HG03432 (cell line): Measurements from ENCODE around the gene GRIK5.
"Not testable (repeated sequence)": the region's sequence is repeated elsewhere in the genome, so short reads cannot be mapped to it uniquely, and the experiment has no call there.

Experiments
- ATAC-seq: cut with Tn5 transposase; IDR thresholded peaks from one replicate; pipeline ENCODE4 v1.9.1; 2021; ENCODE audit warnings: mild to moderate bottlenecking, moderate library complexity; ENCODE audit not compliant: unreplicated experiment

The GRIK5 gene, protein sequence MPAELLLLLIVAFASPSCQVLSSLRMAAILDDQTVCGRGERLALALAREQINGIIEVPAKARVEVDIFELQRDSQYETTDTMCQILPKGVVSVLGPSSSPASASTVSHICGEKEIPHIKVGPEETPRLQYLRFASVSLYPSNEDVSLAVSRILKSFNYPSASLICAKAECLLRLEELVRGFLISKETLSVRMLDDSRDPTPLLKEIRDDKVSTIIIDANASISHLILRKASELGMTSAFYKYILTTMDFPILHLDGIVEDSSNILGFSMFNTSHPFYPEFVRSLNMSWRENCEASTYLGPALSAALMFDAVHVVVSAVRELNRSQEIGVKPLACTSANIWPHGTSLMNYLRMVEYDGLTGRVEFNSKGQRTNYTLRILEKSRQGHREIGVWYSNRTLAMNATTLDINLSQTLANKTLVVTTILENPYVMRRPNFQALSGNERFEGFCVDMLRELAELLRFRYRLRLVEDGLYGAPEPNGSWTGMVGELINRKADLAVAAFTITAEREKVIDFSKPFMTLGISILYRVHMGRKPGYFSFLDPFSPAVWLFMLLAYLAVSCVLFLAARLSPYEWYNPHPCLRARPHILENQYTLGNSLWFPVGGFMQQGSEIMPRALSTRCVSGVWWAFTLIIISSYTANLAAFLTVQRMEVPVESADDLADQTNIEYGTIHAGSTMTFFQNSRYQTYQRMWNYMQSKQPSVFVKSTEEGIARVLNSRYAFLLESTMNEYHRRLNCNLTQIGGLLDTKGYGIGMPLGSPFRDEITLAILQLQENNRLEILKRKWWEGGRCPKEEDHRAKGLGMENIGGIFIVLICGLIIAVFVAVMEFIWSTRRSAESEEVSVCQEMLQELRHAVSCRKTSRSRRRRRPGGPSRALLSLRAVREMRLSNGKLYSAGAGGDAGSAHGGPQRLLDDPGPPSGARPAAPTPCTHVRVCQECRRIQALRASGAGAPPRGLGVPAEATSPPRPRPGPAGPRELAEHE

DNA sequence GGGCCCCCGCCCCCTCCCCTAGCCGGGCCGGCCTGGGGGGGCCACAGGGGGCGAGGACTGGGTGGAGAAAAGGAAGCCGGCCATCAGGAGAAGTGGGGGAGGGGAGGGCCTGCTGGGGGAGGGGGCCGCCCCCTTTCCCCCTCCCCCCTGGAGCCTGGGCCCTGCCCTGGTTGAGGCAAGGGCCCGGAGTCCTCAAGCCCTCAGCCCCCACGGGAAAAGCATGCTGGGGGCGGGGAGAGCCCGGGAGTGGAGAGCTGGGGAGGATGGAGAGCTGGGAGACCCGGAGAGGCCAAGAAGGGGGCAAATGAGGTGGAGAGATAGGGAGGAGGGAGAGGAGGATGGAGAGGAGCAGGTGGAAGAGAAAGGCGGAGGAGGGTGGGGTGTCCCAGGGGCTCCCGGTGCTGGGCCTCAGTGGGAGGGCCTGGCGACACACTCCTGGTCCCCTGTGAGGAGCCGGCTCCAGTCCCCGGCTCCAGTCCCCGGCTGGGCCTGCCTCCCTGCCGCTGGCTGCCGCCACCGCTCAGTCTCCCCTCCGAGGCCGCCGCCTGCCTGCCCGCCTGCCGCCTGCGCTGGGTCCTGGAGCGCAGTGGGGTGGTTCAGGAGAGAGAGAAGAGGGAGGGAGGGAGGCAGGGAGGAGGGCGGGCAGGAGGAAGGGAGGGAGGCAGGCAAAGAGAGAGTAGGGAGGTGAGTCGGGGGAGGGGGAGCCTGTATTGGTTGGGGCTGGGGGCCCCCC lies at the start of gene GRIK5:
GRIK5 (minus strand) TSS at position 588 of the 733 bp plus-strand sequence. CDS start 4,436 bp downstream, outside the sequence.
- no peak for ATAC-seq

DNA sequence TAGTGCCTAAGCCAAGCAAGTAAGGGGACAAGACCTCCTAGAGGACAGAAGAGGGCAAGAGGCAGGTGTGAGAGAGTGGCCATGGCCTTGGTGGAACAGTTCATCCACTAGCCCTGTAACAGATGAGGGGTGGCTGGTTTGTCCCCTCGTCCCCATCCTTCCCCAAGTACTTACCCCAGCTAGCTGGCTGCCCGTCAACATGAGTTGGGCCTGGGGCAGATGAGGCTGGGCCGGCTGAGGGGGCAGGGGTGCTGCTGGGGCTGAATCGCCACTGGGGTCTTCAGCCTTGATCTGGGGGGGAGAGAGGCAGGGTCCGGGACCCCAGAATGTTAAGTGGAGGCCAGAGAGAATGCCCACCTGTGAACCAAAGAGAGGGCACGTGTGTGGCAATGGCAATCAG lies 47.1 kb upstream of the GRIK5 start:
- no peak for ATAC-seq

DNA sequence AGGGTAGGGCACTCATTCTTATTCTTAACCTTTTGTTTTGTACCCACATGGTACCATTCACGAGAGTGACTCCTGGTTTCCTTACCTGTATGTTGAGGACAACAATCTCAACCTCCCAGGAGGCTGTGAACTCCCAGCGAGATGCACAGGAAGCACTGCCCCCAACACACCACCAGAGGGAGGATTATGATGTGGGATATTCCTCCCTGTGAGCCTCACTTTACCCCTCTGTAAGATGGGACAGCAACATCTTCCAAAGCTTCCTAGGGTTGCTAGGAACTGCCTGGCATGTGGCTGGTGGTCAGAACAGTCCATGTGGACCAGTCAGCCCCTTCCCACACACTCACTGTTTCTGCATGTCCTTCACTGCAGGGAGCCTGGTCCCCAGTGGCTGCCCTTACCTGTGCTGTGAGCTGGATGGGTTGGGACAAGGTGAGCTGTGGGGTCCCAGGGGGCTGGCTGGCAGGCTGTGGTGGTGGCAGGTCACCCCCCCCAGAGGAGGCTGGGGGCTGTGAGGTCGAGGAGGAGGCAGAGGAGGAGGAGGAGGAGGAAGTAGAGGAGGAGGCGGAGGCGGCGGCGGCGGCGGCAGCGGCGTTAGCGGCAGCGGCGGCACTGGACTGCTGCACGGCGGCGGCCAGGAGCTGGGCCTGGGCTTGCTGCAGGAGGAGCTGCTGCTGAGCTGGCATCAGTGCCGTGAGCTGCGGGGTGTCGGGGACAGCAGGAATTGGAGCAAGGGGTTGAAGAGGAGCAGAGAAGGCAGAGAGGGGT lies 46.5 kb upstream of the GRIK5 start:
- no peak for ATAC-seq

DNA sequence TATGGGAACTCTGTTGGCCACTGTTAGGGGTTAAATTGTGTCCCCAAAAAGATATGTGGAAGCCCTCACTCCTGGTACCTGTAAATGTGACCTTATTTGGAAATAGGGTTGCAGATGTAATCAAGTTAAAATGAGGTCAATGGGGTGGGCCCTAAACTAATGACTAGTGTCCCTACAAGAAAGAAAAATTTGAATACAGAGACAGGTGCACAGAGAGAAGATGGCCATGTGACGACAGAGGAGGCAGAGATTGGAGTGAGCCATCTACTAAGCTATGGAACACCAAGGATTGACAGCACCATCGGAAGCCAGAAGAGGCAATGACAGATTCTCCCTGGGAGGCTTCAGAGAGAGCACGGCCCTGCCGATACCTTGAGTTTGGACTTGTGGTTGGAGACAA lies 45.7 kb upstream of the GRIK5 start:
- ATAC-seq, result no peak

DNA sequence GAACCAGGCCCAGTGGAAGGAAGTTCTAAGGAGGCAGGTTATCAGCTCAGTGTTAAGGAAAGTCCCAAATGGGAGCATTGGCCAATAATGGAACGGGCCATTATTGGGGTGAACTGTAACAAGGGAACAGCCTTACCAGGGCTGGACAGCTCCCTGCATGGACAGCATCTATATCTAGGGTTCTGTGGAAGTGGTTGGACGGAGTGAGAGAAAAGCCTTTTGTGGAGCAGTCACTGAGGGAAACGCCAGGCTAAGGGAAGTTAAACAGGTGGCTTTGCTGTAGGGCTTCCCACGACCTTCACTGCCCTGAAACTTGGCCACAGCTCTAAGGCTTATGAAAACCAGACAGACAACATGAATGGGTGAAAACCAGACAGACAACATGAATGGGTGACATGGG lies 45.2 kb upstream of the GRIK5 start:
- ATAC-seq, result no peak

DNA sequence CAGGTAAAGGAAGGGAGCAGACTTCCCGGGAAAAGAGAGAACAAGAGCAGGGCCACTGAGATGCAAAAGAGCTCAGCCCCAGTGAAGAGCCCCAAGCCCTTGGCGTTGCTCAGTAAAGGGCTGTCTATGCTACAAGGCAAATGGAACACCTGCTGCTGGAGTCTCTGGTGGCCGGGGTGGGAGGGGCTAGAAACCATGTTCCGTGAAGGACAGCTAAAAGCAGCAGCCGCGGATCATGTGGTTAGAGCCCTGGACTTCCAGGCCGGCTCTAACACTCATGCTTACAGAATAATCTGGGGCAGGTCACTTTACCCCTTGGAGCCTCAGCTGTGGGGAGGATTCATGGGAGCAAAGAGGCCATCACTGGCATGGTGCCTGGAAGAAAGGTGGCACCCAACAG lies 44.4 kb upstream of the GRIK5 start:
- ATAC-seq, result peak; percentile 58

DNA sequence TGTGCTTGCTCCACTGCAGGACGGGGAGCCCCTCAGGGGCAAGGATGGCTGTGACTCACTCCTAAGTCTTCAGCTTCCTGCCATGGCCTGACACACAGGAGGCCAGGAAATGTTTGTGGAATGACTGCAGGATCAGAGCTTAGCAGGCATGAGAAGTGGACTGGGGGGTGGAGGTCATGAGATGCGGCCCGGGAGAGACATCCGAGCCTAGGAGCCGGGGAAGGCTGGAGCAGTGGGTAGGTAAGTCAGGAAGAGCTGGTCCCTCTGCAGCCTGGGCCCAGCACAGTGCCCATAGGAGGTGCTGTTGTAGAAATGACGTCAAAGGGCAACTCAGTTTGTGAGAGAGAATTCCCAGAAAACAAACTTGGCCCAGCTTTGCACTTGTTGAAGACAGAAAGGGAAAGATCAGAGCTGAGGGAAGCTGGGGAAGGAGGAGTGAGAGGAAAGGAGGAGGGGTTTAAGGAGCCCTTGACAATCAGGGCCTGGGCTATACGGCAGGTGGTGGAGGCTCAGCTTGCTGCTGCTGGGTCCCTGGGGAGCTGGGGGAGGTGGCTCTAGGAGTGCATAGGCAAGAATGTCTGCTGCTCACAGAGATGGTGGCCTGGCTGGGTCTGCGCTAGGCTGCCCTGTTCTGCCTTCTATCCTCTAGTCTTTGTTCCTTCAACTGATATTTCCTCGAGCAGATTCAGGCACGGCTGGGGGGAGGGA lies 43.8 kb upstream of the GRIK5 start:
- ATAC-seq, result peak; percentile 55

DNA sequence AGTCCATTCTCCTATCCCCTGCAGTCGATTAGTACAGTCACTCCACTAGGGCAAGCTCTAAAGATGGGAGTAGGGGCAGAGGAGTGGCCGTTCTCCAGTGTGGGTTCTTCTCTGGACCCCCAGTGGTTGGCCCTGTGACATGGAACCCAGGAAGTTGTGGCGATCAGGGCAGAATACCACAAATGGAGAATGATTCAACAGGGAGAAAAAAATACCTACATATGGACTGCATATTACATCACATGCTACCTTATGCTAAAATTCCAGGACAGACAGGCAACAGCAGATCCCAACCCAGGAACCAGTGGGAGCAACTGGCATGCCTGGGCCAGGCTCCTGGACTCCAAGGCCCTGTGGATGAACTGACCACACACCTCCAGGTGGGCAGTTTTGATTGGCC lies 41.8 kb upstream of the GRIK5 start:
- no peak for ATAC-seq

DNA sequence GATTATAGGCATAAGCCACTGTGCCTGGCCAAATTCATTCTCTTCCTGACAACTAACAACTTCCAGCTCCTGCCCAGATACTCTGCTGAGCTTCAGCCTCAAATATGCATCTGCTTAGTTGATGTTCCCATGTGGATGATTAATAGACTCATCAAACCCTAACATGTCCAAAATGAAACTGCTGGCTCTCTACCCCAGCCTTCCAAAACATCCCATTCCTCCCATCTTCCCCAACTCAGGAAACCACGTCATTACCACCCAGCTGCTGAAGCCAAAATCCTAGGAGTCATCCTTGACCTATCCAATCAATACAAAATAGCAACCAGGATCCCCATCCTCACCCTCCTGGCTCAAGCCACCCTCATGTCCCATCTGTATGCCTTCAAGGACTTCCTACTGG lies 41.4 kb upstream of the GRIK5 start:
- no peak for ATAC-seq

DNA sequence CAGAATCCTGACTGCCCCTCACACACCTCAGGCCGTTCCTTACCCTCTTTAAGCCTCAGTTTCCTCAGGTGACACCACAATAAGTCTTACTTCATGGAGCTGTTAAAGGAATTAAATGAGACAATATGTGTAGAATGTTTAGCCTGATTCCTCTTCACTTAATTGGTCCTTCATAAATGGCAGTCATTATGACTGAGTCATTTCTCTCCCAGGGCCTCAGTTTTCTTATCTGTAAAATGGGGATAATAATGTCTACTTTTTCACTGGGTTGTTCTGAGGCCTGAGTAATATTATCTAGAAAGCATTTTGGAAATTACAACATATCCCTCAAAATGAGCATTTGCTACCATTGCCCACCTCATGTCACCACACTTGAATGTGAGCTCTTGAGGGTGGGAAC lies 40.7 kb upstream of the GRIK5 start:
- no peak for ATAC-seq

DNA sequence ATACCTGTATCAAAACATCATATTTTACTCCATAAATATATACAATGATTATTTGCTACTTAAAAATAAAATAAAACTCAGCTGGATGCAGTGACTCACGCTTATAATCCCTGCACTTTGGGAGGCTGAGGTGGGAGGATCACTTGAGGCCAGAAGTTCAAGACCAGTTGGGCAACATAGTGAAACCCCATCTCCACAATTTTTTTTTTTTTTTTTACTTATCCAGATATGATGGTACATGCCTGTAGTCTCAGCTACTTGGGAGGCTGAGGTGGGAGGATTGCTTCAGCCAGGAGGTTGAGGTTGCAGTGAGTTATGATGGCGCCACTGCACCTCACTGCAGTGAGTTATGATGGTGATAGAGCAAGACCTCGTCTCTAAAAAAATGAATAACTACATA lies 39.9 kb upstream of the GRIK5 start:
- ATAC-seq, result no peak

DNA sequence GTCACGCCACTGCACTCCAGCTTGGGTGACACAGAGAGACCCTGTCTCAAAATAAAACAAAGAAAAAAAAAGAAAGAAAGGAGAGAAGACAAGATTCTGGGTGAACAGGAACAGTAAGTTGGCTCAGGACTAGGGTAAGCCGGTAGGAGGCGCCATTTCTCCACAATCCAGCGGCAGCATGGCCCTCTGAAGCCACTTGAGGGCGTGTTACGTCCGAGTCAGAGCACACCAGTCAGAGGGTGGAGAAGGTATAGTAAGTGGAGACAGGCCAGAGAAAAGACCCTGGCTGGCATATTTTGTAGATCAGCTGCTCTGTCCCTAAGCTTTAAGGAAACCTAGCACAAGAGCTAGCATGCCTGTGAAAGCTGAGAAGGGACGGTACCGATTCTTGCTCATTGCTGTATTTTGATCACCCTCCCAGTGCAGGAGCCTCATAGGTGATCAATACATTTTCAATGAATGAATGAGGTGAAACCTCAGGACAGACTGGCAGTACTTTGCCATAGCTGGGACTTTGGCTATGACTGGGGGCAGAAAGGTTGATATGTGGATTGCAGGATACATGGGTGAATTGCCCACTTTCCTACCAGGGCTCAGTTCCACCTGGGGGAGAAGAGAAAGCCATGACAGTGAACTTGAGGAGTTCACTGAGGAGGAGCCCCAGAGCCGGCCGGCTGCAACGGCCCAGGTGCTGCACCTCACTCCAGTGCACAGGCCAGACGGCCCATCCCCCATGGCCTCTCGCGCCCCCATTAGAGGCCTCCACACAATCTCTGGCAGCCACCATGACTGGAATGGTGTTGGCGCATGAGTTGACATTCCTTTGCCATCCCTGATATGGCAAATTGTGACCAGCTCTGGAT lies 38.8 kb upstream of the GRIK5 start:
- ATAC-seq, result peak; percentile 67

DNA sequence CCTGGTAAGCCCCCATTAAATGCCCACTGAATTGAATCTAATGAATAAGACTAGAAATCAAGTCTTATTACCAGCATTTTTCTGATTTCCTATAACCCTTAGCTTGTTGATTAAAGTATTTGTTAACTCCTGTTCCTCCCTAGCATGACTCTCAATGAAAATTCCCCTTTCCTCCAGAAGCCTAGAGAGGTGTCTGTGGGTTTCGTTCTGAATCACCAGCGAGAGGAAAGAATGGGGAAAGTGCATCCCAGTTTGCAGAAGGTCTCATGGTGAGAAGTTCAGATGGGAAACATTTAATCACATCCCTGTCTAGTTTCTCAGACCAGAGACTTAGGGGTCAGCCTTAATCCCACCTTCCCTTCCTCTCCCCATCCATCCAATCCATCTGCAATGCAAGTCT lies 35.4 kb upstream of the GRIK5 start:
- ATAC-seq, result no peak

DNA sequence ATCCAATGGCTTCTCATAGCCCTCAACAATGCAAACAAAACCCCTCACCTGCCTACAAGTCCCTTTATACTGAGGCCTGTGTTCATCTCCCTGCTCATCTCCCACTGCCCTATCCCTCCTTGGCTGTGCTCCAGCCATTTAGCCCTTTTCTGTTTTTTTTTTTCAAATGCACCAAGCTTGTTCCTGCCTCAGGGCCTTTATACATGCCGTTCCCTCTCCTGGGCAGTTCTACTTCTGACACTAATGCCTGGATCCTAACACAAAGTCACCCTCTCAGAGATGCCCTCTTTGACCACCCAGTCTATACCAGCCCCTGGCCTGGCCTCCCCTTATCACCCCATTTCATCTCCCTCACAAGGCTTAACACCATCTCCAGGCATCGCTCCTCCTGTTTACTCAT lies 32.9 kb upstream of the GRIK5 start:
- no peak for ATAC-seq

DNA sequence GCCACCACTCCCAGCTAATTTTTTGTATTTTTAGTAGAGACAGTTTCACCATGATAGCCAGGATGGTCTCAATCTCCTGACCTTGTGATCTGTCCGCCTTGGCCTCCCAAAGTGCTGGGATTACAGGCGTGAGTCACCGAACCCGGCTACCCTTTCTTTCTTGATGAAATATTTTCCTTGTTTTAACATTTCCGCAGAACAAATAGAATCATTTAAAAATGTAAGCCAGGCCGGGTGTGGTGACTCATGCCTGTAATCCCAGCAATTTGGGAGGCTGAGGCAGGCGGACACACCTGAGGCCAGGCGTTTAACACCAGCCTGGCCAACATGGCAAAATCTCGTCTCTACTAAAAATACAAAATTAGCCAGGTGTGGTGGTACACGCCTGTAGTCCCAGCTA lies 30.2 kb upstream of the GRIK5 start:
- ATAC-seq, result not testable (repeated sequence)

DNA sequence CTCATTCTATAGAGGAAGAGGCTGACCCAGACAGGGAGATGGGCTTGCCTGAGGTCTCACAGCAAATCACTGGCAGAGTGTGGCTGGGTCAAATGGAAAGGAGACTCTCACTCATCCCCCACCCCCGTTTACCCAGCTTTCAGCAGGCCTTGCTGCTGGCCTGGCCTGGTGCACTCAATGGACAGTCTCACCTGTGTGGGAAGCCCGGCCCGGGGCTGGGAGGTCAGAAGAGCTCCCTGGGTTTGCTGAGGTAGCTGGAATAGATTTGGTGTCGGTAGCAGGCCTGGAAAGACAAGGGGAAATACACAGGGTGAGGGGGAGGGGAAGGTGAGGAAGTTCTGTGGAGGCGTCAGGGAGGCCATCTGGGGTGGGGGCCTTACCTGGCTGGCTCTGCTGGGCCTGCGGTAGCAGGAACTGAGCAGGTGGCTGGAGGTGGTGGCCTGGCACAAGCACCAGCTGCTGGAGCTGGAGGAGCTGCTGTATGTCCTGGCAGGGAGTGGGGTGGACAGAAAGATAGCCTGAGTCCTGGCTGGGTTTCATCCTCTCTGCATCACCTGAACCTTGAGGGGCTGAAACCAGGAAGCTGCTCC lies 29.4 kb upstream of the GRIK5 start:
- no peak for ATAC-seq

DNA sequence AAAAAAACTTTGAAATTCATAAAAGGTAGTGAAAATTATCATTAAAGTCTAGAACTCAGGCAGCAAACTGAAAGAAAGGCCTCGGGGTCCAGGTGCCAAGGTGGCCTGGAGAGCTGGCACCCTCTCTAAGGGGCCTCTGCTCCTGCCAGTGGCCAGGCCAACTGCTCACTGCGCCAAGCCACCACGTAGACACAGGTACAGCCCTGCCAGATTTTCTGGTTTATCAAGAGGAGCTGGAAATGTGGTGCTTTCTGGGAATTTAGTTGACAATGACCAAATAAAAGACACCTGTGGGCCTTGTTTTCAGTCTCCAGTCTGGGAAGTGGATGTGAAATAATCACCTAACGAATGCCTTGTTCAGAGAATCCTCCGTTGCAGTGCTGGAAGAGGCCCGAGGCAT lies 28.8 kb upstream of the GRIK5 start:
- no peak for ATAC-seq

DNA sequence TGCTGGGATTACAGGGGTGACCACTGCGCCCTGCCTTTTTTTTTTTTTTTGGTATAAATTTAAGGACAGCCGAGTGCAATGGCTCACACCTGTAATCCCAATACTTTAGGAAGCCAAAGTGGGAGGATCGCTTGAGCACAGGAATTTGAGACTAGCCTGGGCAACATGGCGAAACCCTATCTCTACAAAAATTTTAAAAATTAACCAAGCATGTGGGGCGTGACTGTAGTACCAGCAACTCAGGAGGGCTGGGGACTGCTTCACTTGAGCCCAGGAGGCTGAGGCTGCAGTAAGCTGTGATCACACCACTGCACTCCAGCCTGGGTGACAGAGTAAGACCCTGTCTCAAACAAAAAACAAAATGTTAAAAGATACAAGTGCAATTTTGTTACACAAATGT lies 27.5 kb upstream of the GRIK5 start:
- no peak for ATAC-seq
